LNCaP clone FGC (cell line): Measurements from ENCODE around the gene TBX10.
"Not testable (repeated sequence)": the region's sequence is repeated elsewhere in the genome, so short reads cannot be mapped to it uniquely, and the experiment has no call there.

Experiments
- DNase-seq: peaks from one replicate; pipeline ENCODE4 v3.0.0-alpha.2; 2011; ENCODE audit warnings: low read depth
- H3K4me3 ChIP-seq: 2 replicates; pipeline ENCODE4 v1.5.1; 2011; ENCODE audit warnings: mild to moderate bottlenecking, low read depth, low read length, control low read depth
- CTCF ChIP-seq: IDR thresholded peaks from 2 replicates; pipeline ENCODE4 v1.5.1; 2012; ENCODE audit warnings: mild to moderate bottlenecking; ENCODE audit not compliant: control insufficient read depth, insufficient read depth; ENCODE audit errors: extremely low read depth

The TBX10 gene

GRCh38 chr11:67619683-67620618 lies 19.6 kb downstream of the TBX10 start:
- H3K4me3 ChIP-seq, DNase-seq: not testable (repeated sequence)

GRCh38 chr11:67618901-67619659 lies 20.5 kb downstream of the TBX10 start:
- not testable (repeated sequence) for DNase-seq, H3K4me3 ChIP-seq

- no peak for TF ChIP-seq CTCF
- no peak overlapping the region for H3K4me3 ChIP-seq
- DNase-seq = no peak
These were observed 22.2 kb downstream of the TBX10 start for GRCh38 chr11:67617243-67617953.

GRCh38 chr11:67616431-67617242 lies 22.9 kb downstream of the TBX10 start:
- H3K4me3 ChIP-seq = no peak overlapping the region
- DNase-seq = no peak
- TF ChIP-seq CTCF = no peak

- DNase-seq = no peak
- no peak for TF ChIP-seq CTCF
- H3K4me3 ChIP-seq = no peak overlapping the region
These were observed 23.7 kb downstream of the TBX10 start for GRCh38 chr11:67615728-67616430.

- DNase-seq = peak; percentile 19
- no peak overlapping the region for H3K4me3 ChIP-seq
- TF ChIP-seq CTCF = peak; percentile 69
These were observed 24.5 kb downstream of the TBX10 start for GRCh38 chr11:67614730-67615714.
